Stimulated activated CD8-positive, alpha-beta memory T cell treated with anti-CD3 and anti-CD28 coated beads, Interleukin-7, amount 100 ng/mL, for 24 hours (primary cell): Measurements from ENCODE around the gene RRAD.
"Not testable (repeated sequence)": the region's sequence is repeated elsewhere in the genome, so short reads cannot be mapped to it uniquely, and the experiment has no call there.

Source experiments
- DNase-seq: peaks from one replicate; pipeline ENCODE4 v3.0.0-alpha.2; 2020; ENCODE audit warnings: low read depth

RRAD gene

DNA sequence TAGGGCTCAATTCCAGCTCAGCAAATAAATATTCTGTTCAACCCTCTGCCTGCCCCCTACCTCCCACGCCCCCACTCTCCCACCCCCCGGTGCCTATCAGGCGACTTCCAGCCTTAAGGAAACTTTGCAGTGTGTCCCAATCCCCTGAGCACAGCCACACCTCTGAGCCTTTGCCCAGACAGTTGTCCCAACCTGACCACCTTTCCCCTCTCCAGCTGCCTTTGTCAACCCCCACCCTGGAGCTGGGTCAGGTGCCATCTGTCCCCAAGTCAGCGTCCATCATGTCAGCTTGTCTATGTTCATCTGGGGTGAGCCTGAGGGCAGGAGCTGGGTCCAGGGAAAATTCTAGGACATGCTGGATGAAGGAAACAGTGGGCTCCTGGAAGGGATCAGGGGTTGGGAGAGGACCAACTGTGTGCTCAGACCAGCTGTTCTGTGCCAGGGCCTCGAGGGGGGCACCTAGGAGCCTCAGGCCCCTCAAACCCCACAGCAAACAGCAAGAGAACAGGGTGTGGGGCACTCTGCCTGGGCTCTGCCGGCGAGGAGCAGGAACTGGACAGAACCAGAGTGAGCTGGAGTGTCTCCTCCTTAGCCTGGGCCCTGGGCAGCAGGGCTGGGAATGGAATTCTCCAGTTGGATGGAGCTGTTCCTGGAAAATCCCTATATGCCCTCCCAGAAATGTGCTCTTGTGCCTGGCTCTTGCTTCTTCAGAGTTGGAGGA, 24.5 kb downstream of the RRAD start:
- DNase-seq, result no peak

DNA sequence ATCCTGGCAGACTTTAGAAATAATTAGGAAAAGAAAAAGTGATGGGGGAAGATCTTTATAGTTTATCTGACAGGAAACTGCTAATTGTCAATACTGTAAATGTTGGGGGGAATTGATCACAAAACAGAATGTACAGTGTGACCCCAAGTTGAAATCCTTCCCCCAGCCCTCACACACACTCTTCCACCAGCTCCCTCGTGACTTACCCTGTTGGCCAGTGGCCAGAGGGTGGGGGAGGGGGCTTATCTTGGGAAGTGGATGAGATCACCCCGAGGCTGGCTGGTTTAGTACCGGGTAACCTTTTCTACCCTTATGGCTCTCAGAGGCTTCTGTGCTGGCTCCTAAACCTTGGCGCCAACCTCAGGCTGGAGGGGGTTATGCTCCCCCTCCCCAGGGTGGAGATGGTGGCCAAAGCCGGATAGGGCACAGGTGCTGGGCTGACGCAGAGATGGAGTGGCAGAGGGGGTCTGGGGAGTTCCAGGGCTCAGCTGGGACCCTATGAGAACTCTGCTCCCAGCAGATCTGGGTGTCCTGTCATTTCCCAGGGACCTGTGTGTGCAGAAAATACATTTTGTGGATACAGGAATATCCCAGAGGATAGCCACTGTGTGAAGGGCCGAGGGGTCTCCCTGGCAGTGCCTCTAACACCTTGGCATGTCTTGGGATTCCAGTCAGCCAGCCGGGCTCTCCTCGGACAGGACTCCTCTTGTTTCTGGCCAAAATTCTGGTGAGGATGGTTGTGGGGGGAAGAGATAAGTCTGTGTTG, 25.2 kb downstream of the RRAD start:
- no peak for DNase-seq

DNA sequence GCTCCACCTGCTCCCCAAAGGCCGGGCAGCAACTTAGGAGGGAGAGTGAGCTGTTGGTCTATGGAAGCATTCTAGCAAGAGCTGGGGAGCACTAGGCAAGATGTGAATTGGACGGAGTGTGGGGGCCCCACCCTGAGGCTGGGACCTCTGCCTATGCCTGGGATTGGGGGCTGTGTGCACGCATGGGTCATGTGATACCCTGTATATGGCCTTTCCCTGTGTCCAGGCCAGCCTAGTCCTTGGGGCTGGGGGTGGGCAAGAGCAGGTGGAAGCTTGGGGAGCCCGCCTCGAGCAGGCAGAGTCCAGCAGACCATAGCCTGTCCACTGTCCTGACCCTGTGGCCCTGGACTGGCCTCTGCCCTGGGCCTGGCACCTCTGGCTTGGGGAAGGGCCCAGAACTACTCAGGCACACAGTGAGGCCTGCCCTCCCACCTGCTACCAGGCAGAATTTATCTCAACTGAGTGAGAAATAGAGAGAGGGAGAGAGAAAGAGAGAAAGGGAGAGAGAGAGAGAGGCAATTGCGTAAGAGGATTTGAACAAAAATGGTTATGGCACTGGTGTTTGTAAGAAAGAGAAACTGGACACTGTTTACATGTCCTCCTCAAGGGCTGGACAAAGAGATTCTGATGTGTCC, 25.9 kb downstream of the RRAD start:
- no peak for DNase-seq

GRCh38 chr16:66898933-66899309, 26.4 kb downstream of the RRAD start:
- no peak for DNase-seq

- no peak for DNase-seq
Measured at GRCh38 chr16:66898207-66898606, 27.1 kb downstream of the RRAD start.

GRCh38 chr16:66896682-66897081, 28.7 kb downstream of the RRAD start:
- not testable (repeated sequence) for DNase-seq

DNA sequence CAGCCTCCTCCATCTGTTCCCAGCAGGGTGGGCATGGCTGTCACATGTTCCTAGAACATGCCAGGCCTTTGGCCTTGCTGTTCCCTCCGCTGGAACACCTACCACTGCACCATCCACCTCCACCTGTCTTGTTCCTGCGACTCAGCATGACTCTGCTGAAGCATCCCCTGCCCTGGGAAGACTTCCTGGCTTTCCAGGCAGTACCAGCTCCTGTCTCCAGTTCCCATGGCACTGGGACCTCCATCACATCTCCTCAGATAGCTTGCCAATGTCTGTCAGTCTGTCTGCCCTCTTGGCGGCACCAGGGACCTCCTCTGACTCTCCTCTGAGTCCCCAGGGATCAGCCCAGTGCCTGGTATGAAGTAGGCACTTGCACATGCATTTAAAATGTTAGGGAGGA, 29.3 kb downstream of the RRAD start:
- DNase-seq, result no peak

DNA sequence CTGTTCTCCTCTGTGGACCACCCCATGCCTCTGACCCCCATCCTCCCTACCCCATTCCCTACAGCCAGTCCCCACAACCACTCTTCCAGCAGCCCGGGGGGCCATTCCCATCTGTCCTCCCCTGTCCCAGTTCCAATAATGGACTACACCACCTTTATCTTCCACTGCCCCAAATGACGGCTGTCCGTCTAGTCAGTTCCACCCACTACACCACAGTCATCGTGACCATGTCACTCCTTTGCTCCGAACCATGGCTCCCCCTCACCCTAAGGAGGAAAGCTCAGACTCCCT, 29.7 kb downstream of the RRAD start:
- DNase-seq, result no peak

DNA sequence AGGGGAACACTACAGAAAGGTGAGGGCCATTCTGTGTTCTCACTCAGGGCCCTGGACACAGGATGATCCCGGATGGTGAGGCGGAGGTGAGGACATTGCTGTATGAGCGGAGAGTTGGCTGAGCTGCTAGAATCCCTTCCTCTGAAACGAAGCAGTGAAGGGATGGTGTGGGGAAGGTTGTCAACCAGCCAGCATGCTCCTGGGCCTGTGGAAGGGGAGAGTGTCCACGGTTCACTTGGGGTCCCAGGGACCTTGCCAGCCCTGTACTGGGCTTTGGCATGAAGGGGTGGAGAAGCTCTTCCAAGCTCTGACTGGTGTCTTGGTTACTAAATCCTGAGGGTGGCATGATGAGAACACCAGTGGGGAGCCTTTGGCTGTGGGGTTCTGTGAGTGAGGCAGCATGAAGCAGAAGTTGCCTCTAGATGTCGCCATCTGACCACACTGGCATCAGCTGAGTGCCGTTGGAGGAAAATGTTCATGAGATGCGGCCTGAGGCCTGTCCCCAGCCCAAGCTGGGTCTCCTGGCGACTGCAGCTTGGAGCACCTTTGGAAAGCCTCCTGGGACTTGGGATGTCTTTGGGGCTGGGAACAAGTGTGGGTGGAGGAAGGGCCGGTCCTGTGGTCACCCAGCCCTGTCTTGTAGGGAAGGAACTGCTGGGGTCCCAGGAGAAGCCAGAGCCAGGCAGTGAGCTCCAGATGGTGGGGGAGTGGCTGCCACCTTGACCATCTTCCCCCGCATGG, 30.2 kb downstream of the RRAD start:
- no peak for DNase-seq

GRCh38 chr16:66894055-66894454, 31.3 kb downstream of the RRAD start:
- DNase-seq, result no peak

DNA sequence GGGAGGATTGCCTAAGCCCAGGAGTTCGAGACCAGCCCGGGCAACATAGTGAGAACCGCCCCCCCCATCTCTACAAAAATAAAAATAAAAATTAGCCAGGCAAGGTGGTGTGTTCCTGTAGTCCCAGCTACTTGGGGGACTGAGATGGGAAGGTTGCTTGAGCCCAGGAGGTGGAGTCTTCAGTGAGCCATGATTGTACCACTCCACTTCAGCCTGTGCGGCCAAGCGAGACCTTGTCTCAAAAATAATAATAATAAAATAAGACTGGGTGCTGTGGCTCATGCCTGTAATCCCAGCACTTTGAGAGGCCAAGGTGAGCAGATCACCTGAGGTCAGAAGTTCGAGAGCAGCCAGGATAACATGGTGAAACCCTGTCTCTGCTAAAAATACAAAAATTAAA, 33.5 kb downstream of the RRAD start:
- DNase-seq, result no peak

- no peak for DNase-seq
Measured at GRCh38 chr16:66891360-66891759, 34.0 kb downstream of the RRAD start.

DNA sequence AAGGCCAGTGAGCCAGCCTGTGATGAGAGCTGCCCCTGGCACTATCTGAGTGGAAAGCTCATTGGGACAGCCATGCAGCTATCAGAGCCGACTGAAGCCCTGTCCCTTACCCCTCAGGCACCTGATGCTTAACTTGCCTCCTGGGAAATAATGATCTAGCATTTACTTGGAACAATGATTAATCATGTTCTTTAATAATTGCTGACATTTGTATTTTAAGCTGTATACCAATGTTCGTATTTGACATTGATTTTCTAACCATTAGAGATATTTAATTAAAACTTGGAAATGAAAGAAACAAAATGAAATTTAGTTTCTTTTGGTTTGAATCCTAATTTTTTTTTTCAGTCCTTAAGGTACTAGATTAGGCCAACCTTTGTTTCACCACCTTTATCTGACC, 34.5 kb downstream of the RRAD start:
- DNase-seq, result no peak

- no peak for DNase-seq
Measured at GRCh38 chr16:66889622-66890021, 35.7 kb downstream of the RRAD start.

GRCh38 chr16:66888647-66889615, 36.4 kb downstream of the RRAD start:
- no peak for DNase-seq

GRCh38 chr16:66886914-66887313, 38.4 kb downstream of the RRAD start:
- DNase-seq, result no peak

DNA sequence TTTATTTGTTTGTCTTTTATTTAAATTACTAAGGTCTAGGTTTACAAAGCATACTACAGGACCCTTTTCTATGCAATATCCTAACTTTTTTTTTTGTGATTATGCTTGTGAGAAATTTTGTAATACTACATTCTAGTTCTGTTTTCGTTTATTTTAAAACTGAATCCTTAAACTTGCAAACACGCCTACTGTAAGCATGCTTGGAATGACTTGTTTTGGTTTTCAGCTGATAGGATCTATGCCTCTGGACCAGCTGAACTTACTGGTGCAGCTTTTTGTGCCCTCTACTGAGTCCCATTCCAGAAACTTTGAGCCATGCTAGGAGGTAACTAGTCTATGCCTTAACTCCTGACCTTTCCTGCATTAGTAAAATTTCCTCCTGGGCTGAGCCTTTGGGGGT, 39.0 kb downstream of the RRAD start:
- DNase-seq, result no peak

- DNase-seq, result no peak
Measured at GRCh38 chr16:66885491-66885890, 39.8 kb downstream of the RRAD start.

- DNase-seq, result no peak
Measured at GRCh38 chr16:66882702-66883101, 42.6 kb downstream of the RRAD start.

- DNase-seq, result no peak
Measured at GRCh38 chr16:66881964-66882508, 43.3 kb downstream of the RRAD start.

DNA sequence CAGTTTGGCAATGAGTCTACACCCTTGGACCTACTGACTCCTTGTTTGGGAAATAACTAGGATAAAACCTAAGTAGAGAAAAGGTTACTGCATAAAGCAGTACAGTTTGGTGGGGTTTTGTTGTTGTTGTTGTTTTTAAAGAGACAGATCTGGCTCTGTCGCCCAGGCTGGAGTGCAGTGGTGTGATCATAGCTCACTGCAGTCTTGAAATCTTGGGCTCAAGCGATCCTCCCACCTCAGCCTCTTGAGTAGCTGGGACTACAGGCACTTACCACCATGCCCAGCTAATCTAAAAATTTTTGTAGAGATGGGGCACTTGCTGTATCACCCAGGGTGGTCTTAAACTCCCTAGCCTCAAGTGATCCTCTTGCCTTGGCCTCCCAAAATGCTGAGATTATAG, 43.8 kb downstream of the RRAD start:
- DNase-seq, result no peak
